Uterus (tissue), 2 donors: ENCODE data around the gene OBP2B.

ENCODE experiments used
- CTCF ChIP-seq, 4 experiments: fragments of 200-600 bp in 2 of 4; fragments of 450-650 bp in 2 of 4; sonication (generic) in 2 of 4; IDR thresholded peaks; one replicate each; pipeline ENCODE4 v1.5.1; 2016 to 2019; ENCODE audit warnings: antibody characterized with exemption in 4 of 4, mild to moderate bottlenecking in 2 of 4, moderate library complexity in 1 of 4
- POLR2A ChIP-seq, 2 donors: fragments of 450-650 bp; IDR thresholded peaks; one replicate each; pipeline ENCODE4 v1.6.1; 2016; ENCODE audit warnings: antibody characterized with exemption in 2 of 2, mild to moderate bottlenecking in 1 of 2, moderate library complexity in 1 of 2

- no peak for TF ChIP-seq CTCF (IDR thresholded peaks at IDR 0.05)
- TF ChIP-seq POLR2A (IDR thresholded peaks at IDR 0.05), result no peak
Measured at GRCh38 chr9:133188006-133188842, 20.8 kb downstream of the OBP2B start.
